Osteocyte (in vitro differentiated cells): Measurements from ENCODE around the gene GPHN. TPM values are rescaled to one million over a fixed set of nuclear protein-coding genes. Genes with fewer than 3 reads are reported as not detected.

Experiments
- DNase-seq: peaks from one replicate; pipeline ENCODE4 v3.0.0; 2021; ENCODE audit warnings: mixed read lengths; ENCODE audit not compliant: unreplicated experiment; ENCODE audit errors: extremely low spot score
- H3K27ac Mint-ChIP-seq: one replicate; pipeline ENCODE4 v1.8.0; 2021; ENCODE audit warnings: mild to moderate bottlenecking, mixed read lengths; ENCODE audit not compliant: unreplicated experiment
- H3K27me3 Mint-ChIP-seq: one replicate; pipeline ENCODE4 v1.8.0; 2021; ENCODE audit warnings: mixed read lengths; ENCODE audit not compliant: unreplicated experiment
- H3K36me3 Mint-ChIP-seq: one replicate; pipeline ENCODE4 v1.8.0; 2021; ENCODE audit warnings: mixed read lengths; ENCODE audit not compliant: unreplicated experiment
- H3K4me1 Mint-ChIP-seq: one replicate; pipeline ENCODE4 v1.8.0; 2021; ENCODE audit warnings: mixed read lengths; ENCODE audit not compliant: unreplicated experiment
- H3K4me3 Mint-ChIP-seq: one replicate; pipeline ENCODE4 v1.8.0; 2021; ENCODE audit warnings: mild to moderate bottlenecking, moderate library complexity, mixed read lengths; ENCODE audit not compliant: unreplicated experiment
- H3K9me3 Mint-ChIP-seq: one replicate; pipeline ENCODE4 v1.8.0; 2021; ENCODE audit warnings: mixed read lengths; ENCODE audit not compliant: unreplicated experiment
- CTCF ChIP-seq: fragments of 200-600 bp; sonication (generic); IDR thresholded peaks from 2 replicates; pipeline ENCODE4 v1.5.0; 2021; ENCODE audit warnings: antibody characterized with exemption, mild to moderate bottlenecking, moderate library complexity
- total RNA-seq: library from RNA; stranded (reverse); gene quantifications from 2 replicates; pipeline ENCODE4 v1.2.1, GENCODE V29; 2021

Gene GPHN
- total RNA-seq, 1 donor from 2014 or later = 17.7 TPM

GRCh38 chr14:66662374-66662773 is 154.4 kb downstream of the GPHN start:
- no peak for DNase-seq
- Mint-ChIP-seq H3K27me3 (no peaks in the 10 kb centered on the region), H3K4me3 (no peak overlapping the region), H3K4me1 (no peaks in the 10 kb centered on the region), H3K36me3 (peaks cover 10% of the 10 kb centered on the region), H3K9me3 (peaks cover 30% of the 10 kb centered on the region), H3K27ac (no peak overlapping the region)
- peak; percentile 36 for TF ChIP-seq CTCF

- no peak overlapping the region for H3K4me3 Mint-ChIP-seq
- H3K4me1 Mint-ChIP-seq = no peaks in the 10 kb centered on the region
- peaks cover 14% of the 10 kb centered on the region for H3K36me3 Mint-ChIP-seq
- no peak for DNase-seq
- peaks cover 37% of the 10 kb centered on the region for H3K9me3 Mint-ChIP-seq
- no peak overlapping the region for H3K27ac Mint-ChIP-seq
- TF ChIP-seq CTCF = no peak
- no peaks in the 10 kb centered on the region for H3K27me3 Mint-ChIP-seq
Observed at GRCh38 chr14:66677780-66678179, 169.8 kb downstream of the GPHN start.

- no peak overlapping the region for H3K4me3 Mint-ChIP-seq
- no peaks in the 10 kb centered on the region for H3K4me1 Mint-ChIP-seq
- DNase-seq = no peak
- peaks cover 36% of the 10 kb centered on the region for H3K9me3 Mint-ChIP-seq
- H3K27me3 Mint-ChIP-seq = no peaks in the 10 kb centered on the region
- no peak overlapping the region for H3K27ac Mint-ChIP-seq
- TF ChIP-seq CTCF = no peak
- H3K36me3 Mint-ChIP-seq = peaks cover 17% of the 10 kb centered on the region
Observed at GRCh38 chr14:66680216-66680615, 172.3 kb downstream of the GPHN start.

- Mint-ChIP-seq H3K27ac (no peak overlapping the region), H3K4me1 (no peaks in the 10 kb centered on the region), H3K4me3 (no peak overlapping the region), H3K36me3 (no peaks in the 10 kb centered on the region), H3K9me3 (no peaks in the 10 kb centered on the region), H3K27me3 (no peaks in the 10 kb centered on the region)
- no peak for DNase-seq
- no peak for TF ChIP-seq CTCF
Observed at GRCh38 chr14:66696326-66696725, 188.4 kb downstream of the GPHN start.

- peaks cover 2% of the 10 kb centered on the region for H3K36me3 Mint-ChIP-seq
- no peak for DNase-seq
- no peaks in the 10 kb centered on the region for H3K4me1 Mint-ChIP-seq
- H3K4me3 Mint-ChIP-seq = no peak overlapping the region
- no peaks in the 10 kb centered on the region for H3K27me3 Mint-ChIP-seq
- H3K9me3 Mint-ChIP-seq = no peaks in the 10 kb centered on the region
- no peak overlapping the region for H3K27ac Mint-ChIP-seq
- no peak for TF ChIP-seq CTCF
Observed at GRCh38 chr14:66698503-66698902, 190.6 kb downstream of the GPHN start.
